GM12875 (cell line): Measurements from ENCODE around the gene TMEM117.
"Not testable (repeated sequence)": the region's sequence is repeated elsewhere in the genome, so short reads cannot be mapped to it uniquely, and the experiment has no call there.

Experiments
- H3K4me3 ChIP-seq: one replicate; pipeline ENCODE4 v1.5.1; 2011; ENCODE audit warnings: low read depth, low read length, control low read depth
- TF ChIP-seq, protein P1 (sequence below): IDR thresholded peaks from 2 replicates; pipeline ENCODE4 v1.5.1; 2011; ENCODE audit warnings: low read depth, mild to moderate bottlenecking, control low read depth, inconsistent platforms, low read length, moderate library complexity, borderline replicate concordance; ENCODE audit not compliant: insufficient read depth

Gene TMEM117

DNA sequence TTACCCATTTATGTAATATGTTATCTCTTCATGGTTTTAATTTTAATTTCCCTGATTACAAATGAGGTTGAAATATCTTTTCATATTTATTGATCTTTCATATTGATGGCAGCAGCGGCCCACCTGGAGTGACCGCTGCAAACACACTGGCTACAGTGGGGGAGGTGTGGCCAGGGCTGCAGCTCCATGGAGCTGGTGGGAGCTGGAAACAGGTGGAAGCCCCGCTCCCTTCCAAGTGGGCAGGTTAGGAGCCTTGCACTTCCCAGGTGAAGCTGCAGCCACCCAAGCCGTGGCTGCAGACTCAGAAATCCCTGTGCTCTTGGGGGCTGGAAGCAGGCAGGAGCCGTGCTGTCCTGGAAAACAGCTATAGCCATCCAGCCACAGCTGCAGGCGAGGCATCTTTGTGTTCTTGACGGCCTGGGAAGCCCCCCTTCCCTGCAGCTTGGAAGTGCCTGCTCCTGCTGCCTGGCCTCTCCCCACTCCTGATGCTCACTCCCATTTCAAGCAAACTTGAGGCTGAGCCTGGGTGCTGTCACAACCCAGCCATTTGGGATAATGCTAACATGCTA is 201.1 kb downstream of the TMEM117 start:
- no peak overlapping the region for H3K4me3 ChIP-seq
- TF ChIP-seq, protein P1, sequence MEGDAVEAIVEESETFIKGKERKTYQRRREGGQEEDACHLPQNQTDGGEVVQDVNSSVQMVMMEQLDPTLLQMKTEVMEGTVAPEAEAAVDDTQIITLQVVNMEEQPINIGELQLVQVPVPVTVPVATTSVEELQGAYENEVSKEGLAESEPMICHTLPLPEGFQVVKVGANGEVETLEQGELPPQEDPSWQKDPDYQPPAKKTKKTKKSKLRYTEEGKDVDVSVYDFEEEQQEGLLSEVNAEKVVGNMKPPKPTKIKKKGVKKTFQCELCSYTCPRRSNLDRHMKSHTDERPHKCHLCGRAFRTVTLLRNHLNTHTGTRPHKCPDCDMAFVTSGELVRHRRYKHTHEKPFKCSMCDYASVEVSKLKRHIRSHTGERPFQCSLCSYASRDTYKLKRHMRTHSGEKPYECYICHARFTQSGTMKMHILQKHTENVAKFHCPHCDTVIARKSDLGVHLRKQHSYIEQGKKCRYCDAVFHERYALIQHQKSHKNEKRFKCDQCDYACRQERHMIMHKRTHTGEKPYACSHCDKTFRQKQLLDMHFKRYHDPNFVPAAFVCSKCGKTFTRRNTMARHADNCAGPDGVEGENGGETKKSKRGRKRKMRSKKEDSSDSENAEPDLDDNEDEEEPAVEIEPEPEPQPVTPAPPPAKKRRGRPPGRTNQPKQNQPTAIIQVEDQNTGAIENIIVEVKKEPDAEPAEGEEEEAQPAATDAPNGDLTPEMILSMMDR = no peak

DNA sequence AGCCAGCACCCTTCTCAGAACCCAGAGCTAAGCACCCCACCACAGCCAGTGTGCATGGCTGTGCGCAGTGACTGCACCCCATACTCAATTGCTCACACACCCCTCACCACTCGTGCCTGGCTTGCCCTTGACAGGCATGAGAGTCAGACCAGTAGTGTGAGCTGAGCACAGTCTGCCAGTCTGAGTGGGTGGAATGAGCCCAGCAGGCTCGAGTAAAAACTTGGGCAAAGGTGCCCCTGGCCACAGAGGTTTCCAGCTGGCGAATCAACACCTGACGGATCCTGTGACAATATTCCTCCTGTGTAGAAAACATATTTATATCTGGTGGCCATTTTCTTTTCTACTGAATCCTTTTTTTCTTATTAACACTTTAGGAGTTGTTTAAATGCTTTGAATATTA is 202.5 kb downstream of the TMEM117 start:
- TF ChIP-seq, protein P1 = no peak
- no peak overlapping the region for H3K4me3 ChIP-seq

DNA sequence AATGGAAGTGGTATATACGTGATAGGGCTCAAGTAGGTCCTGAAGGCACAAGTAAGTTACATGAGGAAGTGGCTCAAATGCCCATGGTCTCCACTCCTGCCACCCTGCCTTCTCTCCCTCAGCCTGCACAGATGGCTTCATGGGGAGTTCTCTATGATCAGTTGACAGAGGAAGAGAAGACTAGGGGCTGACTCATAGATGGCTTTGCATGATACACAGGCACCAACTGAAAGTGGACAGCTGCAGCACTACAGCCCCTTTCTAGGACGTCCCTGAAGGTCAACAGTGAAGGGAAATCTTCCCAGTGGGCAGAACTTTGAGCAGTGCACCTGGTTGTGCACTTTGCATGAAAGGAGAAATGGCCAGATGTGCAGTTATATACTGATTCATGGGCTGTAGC is 208.6 kb downstream of the TMEM117 start:
- not testable (repeated sequence) for H3K4me3 ChIP-seq

DNA sequence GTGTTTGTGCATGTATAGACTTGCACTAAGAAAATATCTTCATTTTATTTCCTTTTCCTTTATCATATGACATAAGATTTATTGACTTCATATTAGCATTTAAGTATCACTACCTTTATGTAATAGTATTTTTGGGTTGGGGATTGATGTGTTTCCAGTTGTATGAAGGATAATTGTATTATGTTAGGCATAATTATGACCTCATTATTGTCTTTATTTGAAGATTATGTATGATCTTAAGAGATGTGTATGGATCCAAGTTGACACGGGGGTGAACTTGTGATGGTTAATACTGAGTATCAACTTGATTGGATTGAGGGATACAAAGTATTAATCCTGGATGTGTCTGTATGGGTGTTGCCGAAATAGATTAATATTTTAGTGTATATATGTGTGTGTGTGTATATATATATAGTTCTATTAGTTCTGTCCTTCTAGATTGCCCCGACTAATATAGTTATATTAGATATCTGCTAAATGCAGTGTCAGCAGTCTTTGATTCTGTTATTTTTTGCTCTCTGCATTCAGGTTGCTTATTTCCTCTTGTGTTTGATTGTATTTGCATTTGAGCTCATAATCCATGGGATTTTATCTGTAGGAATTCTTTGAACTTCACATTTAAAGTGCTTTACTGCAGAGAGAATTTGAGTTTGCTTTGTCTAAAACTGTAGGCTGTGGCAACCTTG is 211.0 kb downstream of the TMEM117 start:
- TF ChIP-seq, protein P1 = no peak
- no peak overlapping the region for H3K4me3 ChIP-seq

DNA sequence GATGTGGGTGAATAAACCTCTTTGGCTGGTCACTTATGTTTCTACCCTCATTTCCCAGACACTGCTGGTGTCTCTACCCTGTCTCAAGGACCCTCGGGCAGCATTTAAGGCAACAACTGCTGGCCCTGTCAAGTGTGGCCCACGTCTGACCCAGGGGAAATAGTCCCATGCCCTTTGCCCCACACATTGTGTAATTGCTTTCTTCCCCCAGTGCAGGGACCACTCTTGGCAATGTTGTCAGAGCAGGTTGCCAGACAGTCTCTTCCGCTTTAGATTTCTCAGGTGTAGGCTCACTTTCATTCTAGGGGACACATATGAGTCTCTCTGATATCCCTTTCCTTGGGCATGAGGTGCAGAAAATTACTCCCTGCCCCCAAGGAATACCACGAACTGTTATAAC is 216.7 kb downstream of the TMEM117 start:
- TF ChIP-seq, protein P1 = no peak
- H3K4me3 ChIP-seq = no peak overlapping the region

DNA sequence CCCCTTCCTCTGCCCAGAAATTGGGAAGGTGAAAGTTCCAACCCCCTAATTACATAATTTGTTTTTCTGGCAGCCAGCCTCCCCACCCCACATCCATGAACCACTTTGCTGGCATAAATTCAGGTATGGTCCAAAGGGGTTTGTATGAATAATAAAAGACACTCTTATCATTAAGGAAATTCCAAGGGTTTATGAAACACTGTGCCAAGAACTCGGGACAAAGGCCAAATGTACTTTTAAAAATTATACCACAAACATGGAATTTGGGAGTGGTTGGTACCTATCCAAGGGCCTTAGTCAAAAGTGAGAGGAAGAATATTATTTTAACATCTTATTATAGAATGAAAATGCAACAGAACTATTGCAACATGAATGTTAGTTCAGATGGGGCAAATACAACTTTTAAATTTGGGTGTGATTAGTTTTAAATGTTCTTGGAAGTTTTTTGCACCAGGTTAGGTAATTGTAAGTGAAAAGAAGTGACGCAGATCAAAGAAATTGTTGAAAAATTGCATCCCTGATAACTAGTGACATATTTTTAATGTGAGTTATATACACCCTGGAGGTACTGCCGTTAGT is 217.8 kb downstream of the TMEM117 start:
- no peak overlapping the region for H3K4me3 ChIP-seq
- TF ChIP-seq, protein P1 = no peak

DNA sequence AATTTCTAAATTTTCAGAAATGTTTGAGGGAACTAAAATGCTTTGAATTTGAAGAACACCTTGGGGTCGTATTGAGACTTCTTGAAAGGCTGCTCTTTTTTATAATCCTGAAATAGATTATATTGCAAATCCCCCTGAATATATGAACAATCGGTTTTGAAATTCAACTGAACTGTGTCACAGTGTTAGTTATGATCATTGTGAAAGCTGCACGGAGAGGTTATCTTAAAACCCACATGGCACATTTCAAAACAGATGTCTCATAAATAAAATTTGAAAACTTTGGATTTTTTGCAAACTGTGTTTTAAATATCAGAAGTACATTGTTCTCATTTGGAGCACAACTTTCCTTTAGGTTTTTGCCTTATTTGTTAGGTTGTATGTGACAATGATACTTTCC is 218.4 kb downstream of the TMEM117 start:
- TF ChIP-seq, protein P1 = no peak
- H3K4me3 ChIP-seq = no peak overlapping the region
